Measurements from ENCODE around the gene WDR27.

DNA sequence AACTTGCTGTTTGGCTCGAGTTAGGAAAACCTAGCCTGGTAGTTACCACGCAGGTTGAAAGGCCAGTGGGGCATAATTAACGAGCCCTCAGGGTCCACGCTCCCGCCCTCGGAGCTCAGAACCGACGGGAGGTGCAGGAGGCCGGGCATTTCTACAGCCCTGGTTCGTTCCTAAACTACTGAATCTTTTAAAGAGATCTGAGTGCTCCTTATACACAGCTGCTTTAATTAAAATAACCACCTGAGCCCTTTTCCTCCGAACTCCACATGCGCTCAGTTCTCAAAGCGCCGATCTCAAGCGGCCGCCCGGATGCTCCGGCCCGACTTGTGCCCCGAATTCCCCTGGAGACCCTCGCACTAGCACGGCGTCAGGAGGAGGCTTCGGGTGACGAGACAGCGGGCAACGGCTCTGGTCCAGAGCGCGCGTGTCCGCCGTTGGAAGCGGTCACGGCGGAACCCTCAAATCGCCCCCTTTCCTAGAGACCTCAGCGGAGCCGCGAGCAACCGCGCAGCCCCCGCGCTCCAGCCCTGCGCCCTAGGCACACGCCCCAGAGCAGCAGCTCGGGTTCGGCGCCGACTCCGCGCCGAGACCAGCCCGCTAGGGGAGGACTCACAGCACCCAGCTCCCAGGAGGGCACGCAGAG, 397 bp downstream of the WDR27 start:
- TF ChIP-seq, protein P1, sequence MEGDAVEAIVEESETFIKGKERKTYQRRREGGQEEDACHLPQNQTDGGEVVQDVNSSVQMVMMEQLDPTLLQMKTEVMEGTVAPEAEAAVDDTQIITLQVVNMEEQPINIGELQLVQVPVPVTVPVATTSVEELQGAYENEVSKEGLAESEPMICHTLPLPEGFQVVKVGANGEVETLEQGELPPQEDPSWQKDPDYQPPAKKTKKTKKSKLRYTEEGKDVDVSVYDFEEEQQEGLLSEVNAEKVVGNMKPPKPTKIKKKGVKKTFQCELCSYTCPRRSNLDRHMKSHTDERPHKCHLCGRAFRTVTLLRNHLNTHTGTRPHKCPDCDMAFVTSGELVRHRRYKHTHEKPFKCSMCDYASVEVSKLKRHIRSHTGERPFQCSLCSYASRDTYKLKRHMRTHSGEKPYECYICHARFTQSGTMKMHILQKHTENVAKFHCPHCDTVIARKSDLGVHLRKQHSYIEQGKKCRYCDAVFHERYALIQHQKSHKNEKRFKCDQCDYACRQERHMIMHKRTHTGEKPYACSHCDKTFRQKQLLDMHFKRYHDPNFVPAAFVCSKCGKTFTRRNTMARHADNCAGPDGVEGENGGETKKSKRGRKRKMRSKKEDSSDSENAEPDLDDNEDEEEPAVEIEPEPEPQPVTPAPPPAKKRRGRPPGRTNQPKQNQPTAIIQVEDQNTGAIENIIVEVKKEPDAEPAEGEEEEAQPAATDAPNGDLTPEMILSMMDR (IDR thresholded peaks at IDR 0.05) = no peak
- TF ChIP-seq POLR2A (IDR thresholded peaks at IDR 0.05) (no peak), POLR2AphosphoS5 (IDR thresholded peaks at IDR 0.05) (no peak)

Measured in breast epithelium (tissue), 3 donors.